GM19099 (cell line): ENCODE measurements around the gene RPUSD2.

Source experiments
- POLR2A ChIP-seq: IDR thresholded peaks from 3 replicates; pipeline ENCODE4 v1.6.1; 2011; ENCODE audit warnings: low read depth; ENCODE audit not compliant: insufficient read length; ENCODE audit errors: extremely low read depth

Gene RPUSD2

GRCh38 chr15:40594429-40594836 lies 25.3 kb downstream of the RPUSD2 start:
- TF ChIP-seq POLR2A, result no peak

- no peak for TF ChIP-seq POLR2A
These were observed 26.1 kb downstream of the RPUSD2 start for GRCh38 chr15:40595219-40595618.

- TF ChIP-seq POLR2A, result no peak
These were observed 26.7 kb downstream of the RPUSD2 start for GRCh38 chr15:40595773-40596172.

- TF ChIP-seq POLR2A, result no peak
These were observed 27.9 kb downstream of the RPUSD2 start for GRCh38 chr15:40597024-40597423.

GRCh38 chr15:40598126-40598525 lies 29.0 kb downstream of the RPUSD2 start:
- no peak for TF ChIP-seq POLR2A

GRCh38 chr15:40598672-40599071 lies 29.6 kb downstream of the RPUSD2 start:
- TF ChIP-seq POLR2A, result no peak

GRCh38 chr15:40600956-40601355 lies 31.9 kb downstream of the RPUSD2 start:
- no peak for TF ChIP-seq POLR2A

GRCh38 chr15:40603935-40604334 lies 34.8 kb downstream of the RPUSD2 start:
- TF ChIP-seq POLR2A, result no peak

- no peak for TF ChIP-seq POLR2A
These were observed 44.0 kb downstream of the RPUSD2 start for GRCh38 chr15:40613080-40613479.

- TF ChIP-seq POLR2A, result no peak
These were observed 48.9 kb downstream of the RPUSD2 start for GRCh38 chr15:40618023-40618422.

- no peak for TF ChIP-seq POLR2A
These were observed 49.8 kb downstream of the RPUSD2 start for GRCh38 chr15:40618906-40619305.

GRCh38 chr15:40623361-40623760 lies 54.3 kb downstream of the RPUSD2 start:
- TF ChIP-seq POLR2A, result no peak
